ENCODE results near the gene TERB2.
"Not testable (repeated sequence)": the region's sequence is repeated elsewhere in the genome, so short reads cannot be mapped to it uniquely, and the experiment has no call there.

Gene TERB2

GRCh38 chr15:45003731-45004410 is 47.4 kb downstream of the TERB2 start:
- not testable (repeated sequence) for DNase-seq (ENCODE audit: low read depth in 2 of 2)

GRCh38 chr15:45004590-45005175 is 48.2 kb downstream of the TERB2 start:
- not testable (repeated sequence) for DNase-seq (ENCODE audit: low read depth in 2 of 2)

- no peak for DNase-seq (ENCODE audit: low read depth in 2 of 2)
Observed at GRCh38 chr15:45009046-45009445, 52.6 kb downstream of the TERB2 start.

GRCh38 chr15:45015114-45015513 is 58.6 kb downstream of the TERB2 start:
- DNase-seq (ENCODE audit: low read depth in 2 of 2), result not testable (repeated sequence)

GRCh38 chr15:45020222-45020900 is 63.9 kb downstream of the TERB2 start:
- DNase-seq (ENCODE audit: low read depth in 2 of 2), result not testable (repeated sequence)

- DNase-seq (ENCODE audit: low read depth in 2 of 2), result not testable (repeated sequence)
Observed at GRCh38 chr15:45020901-45021259, 64.4 kb downstream of the TERB2 start.

- DNase-seq (ENCODE audit: low read depth in 2 of 2), result no peak
Observed at GRCh38 chr15:45021348-45021747, 64.9 kb downstream of the TERB2 start.

GRCh38 chr15:45022871-45023658 is 66.6 kb downstream of the TERB2 start, which contains the start of gene SORD:
Gene SORD (plus strand): TSS chr15:45023195. CDS start chr15:45023284, 89 bp downstream.
- peak; percentile 73 to 86 for DNase-seq (ENCODE audit: low read depth in 2 of 2)

GRCh38 chr15:45023659-45024225 is 67.3 kb downstream of the TERB2 start:
- DNase-seq (ENCODE audit: low read depth in 2 of 2), result no peak

- DNase-seq (ENCODE audit: low read depth in 2 of 2), result not testable (repeated sequence)
Observed at GRCh38 chr15:45024649-45025048, 68.2 kb downstream of the TERB2 start.

- not testable (repeated sequence) for DNase-seq (ENCODE audit: low read depth in 2 of 2)
Observed at GRCh38 chr15:45025627-45026026, 69.1 kb downstream of the TERB2 start.

GRCh38 chr15:45026651-45027190 is 70.2 kb downstream of the TERB2 start:
- no peak for DNase-seq (ENCODE audit: low read depth in 2 of 2)

- no peak for DNase-seq (ENCODE audit: low read depth in 2 of 2)
Observed at GRCh38 chr15:45027220-45027619, 70.7 kb downstream of the TERB2 start.
